PFSK-1 (cell line): ENCODE measurements around the gene DNAJA3.

Experiments used
- FOXP2 ChIP-seq: optimal IDR thresholded peaks from 2 replicates; pipeline ENCODE3; 2011; ENCODE audit warnings: borderline replicate concordance, control low read depth, inconsistent platforms; ENCODE audit not compliant: insufficient read depth; ENCODE audit errors: extremely low read length, extremely low read depth
- POLR2AphosphoS5 ChIP-seq: IDR thresholded peaks from 2 replicates; pipeline ENCODE4 v1.6.1; 2012; ENCODE audit warnings: low read depth, mild to moderate bottlenecking, control low read depth, low read length, moderate library complexity
- REST ChIP-seq, 2 experiments: IDR thresholded peaks; 2 replicates each; pipeline versions ENCODE4 v1.6.1 to v1.8.0; 2011 to 2012; ENCODE audit warnings: low read depth in 2 of 2, low read length in 2 of 2, control low read depth in 1 of 2, inconsistent platforms in 1 of 2, mild to moderate bottlenecking in 1 of 2, moderate library complexity in 1 of 2; ENCODE audit not compliant: insufficient read depth in 1 of 2
- SIN3A ChIP-seq: IDR thresholded peaks from 2 replicates; pipeline ENCODE4 v1.6.1; 2012; ENCODE audit warnings: mild to moderate bottlenecking, low read length, moderate library complexity, borderline replicate concordance; ENCODE audit not compliant: insufficient read depth
- TAF1 ChIP-seq: IDR thresholded peaks from 2 replicates; pipeline ENCODE4 v1.6.1; 2012; ENCODE audit warnings: low read length, control low read depth, borderline replicate concordance; ENCODE audit not compliant: insufficient read depth

DNA sequence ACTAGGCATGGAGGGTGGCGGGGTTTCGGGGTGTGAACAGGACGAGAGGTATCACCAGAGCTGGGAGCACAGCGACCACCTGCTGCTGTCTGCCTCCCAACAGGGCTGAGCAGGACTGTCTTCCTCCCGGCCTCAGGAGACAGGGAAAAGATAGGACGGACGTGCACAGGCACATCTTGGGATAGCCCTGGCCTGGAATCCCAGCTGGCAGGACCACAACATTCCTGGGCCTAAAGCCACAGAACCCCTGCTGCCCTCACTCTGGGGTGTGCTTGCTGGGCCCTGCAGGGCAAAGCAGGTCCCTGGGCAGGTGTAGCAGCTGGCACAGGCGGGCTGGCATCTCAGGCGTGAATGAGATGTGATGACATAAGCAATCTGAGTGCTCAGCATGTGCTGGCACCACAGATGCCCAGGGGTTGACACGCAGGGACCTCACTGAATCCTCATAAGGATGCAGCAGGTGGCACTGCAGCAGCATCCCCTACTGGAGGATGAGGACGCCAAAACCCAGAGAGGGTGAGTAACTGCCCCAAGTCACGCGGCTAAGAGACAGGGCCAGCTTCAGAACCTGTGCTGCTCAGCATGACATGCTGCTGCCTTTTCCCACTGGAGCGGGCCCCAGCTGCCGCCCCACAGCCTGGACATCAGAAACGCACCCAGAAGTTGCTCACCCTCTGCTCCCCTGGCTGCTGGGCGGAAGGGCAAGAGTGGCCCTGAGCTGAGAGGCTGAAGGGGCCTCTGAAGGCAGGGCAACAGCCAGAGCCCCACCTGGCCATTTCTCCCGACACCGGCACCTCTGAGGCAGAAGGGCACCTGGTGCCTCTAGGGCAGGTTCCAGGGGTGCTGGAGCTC is 16.4 kb upstream of the DNAJA3 start:
- no peak for TF ChIP-seq REST (IDR thresholded peaks at IDR 0.05; ENCODE audit: insufficient read depth in 1 of 2, low read depth in 2 of 2, low read length in 2 of 2)
- no peak for TF ChIP-seq TAF1
- TF ChIP-seq SIN3A = no peak
- no peak for TF ChIP-seq FOXP2
- TF ChIP-seq POLR2AphosphoS5 = no peak
